ENCODE results near the gene PARVG.

PARVG gene, protein sequence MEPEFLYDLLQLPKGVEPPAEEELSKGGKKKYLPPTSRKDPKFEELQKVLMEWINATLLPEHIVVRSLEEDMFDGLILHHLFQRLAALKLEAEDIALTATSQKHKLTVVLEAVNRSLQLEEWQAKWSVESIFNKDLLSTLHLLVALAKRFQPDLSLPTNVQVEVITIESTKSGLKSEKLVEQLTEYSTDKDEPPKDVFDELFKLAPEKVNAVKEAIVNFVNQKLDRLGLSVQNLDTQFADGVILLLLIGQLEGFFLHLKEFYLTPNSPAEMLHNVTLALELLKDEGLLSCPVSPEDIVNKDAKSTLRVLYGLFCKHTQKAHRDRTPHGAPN

DNA sequence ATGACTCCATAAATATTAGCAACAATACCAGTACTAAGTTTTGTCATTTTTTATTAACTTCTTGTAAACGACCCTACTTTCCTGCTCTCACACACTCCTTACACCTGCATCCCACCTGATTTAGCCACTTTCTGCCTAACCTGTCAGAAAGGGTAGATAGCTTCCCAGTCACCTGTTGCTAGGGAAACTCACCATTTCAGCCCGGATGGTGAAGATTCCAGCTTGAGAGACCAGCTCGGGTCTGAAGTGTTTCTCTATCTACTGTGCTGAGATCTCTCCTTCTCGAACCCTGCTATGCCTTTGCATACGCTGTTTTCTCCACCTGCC lies at the start of gene PARVG:
PARVG (plus strand) TSS at position 220 of the 327 bp plus-strand sequence. CDS start 2,405 bp downstream, outside the sequence.
- H3K36me3 Mint-ChIP-seq: peaks cover 5% of the 10 kb centered on the region
- peak within 1 kb of the TSS; percentile 90 for H3K4me3 Mint-ChIP-seq
- DNase-seq (ENCODE audit: low spot score in 2 of 2) (peak; percentile 59 to 72), ATAC-seq (ENCODE audit: low read depth) (peak; percentile 75)
- no peaks in the 10 kb centered on the region for H3K27me3 Mint-ChIP-seq
- peaks cover 23% of the 10 kb centered on the region for H3K4me1 Mint-ChIP-seq
- H3K27ac Mint-ChIP-seq: peak within 1 kb of the TSS; percentile 93
- no peaks in the 10 kb centered on the region for H3K9me3 Mint-ChIP-seq

DNA sequence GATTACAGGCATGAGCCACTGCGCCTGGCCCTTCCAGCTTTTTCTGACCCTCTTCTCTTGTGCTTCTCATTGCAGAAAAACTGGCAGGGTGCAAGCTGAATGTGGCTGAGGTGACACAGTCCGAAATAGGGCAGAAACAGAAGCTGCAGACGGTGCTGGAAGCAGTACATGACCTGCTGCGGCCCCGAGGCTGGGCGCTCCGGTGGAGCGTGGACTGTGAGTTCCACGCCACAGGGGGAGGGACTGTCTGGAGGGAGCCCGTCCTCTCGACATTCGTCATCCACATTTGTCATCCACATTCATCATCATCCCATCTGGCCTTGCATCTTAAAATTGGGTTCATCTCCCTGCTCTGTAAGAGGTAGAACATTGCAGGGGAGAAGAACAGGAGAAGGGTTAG lies 49.3 kb upstream of the PARVG start:
- Mint-ChIP-seq H3K4me3 (no peak overlapping the region), H3K27me3 (no peaks in the 10 kb centered on the region), H3K27ac (no peak overlapping the region), H3K36me3 (peaks cover 46% of the 10 kb centered on the region), H3K9me3 (peaks cover 11% of the 10 kb centered on the region), H3K4me1 (peaks cover 3% of the 10 kb centered on the region)
- ATAC-seq (ENCODE audit: low read depth) (no peak), DNase-seq (ENCODE audit: low spot score in 2 of 2) (no peak)

DNA sequence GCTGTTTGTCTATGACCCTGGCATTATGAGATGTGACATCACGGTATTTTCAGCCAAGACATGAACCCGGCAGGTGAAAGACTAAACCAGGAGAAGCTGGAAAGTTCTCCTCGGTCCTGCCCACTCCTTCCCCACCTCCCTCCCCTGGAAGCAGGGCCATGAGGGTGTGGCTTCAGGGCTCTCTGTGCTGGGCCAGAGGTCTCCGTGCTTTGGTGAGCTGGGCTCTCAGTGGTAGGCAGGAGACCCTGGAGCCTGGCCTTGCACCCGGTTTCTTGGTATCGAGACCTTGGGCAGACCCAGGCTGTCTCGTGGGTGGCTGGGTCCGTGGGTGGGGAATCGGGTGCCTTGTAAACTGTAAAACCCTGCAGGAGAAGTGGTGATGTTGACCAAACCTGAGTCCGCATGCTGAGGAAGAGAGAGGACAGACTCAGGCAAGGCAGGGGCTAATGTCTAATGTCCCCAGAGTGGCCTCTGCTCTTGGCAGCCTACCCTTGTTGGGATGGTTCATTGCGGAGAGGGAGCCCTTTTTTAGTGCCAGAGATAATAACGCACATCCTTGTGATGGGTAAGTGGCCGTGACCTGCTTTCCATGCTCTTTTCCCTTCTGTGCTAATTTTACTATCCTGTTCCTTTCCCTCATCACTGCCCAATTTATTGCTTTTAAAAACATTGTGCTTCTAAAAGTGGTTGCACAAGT lies 48.6 kb upstream of the PARVG start:
- ATAC-seq (ENCODE audit: low read depth): no peak
- Mint-ChIP-seq H3K27me3 (no peaks in the 10 kb centered on the region), H3K4me1 (peaks cover 3% of the 10 kb centered on the region), H3K27ac (no peak overlapping the region), H3K4me3 (no peak overlapping the region), H3K36me3 (peaks cover 47% of the 10 kb centered on the region), H3K9me3 (peaks cover 14% of the 10 kb centered on the region)
- no peak for DNase-seq (ENCODE audit: low spot score in 2 of 2)

DNA sequence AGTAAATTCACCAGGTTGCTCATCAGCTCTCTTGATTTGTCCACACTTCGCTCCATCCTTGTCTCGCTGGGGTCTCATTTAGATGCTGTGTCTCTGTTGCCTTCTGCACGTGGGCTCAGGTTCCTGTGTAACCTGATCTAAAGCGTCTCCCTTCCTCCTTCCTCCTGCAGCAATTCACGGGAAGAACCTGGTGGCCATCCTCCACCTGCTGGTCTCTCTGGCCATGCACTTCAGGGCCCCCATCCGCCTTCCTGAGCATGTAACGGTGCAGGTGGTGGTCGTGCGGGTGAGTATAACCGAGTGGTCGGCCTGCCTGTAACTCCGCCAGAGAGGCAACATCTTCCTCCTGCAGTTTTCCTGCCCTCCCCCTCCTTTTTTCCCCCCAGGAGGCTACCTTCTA lies 48.0 kb upstream of the PARVG start:
- Mint-ChIP-seq H3K4me1 (no peaks in the 10 kb centered on the region), H3K27ac (no peak overlapping the region), H3K4me3 (no peak overlapping the region), H3K27me3 (no peaks in the 10 kb centered on the region), H3K36me3 (peaks cover 47% of the 10 kb centered on the region), H3K9me3 (peaks cover 11% of the 10 kb centered on the region)
- DNase-seq (ENCODE audit: low spot score in 2 of 2) (no peak), ATAC-seq (ENCODE audit: low read depth) (no peak)

DNA sequence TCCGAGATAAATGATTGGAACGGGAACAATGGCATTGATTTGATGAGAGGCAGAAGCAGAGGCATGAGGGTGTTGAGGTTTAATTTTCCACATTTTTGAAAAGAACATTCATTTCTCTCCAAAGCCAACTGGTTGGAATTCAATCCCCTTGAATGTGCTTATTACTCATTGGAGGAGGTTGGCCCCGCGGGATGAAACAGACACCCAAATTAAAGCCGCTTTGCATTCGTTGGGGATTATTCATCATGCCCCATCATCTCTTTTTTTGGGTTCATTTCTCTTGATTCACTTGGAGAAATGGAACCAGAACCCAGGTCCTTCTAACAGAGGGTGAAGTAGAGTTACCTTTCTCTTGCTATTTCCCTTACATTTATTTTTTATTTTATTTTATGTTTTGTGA lies 47.6 kb upstream of the PARVG start:
- ATAC-seq (ENCODE audit: low read depth) (no peak), DNase-seq (ENCODE audit: low spot score in 2 of 2) (no peak)
- Mint-ChIP-seq H3K27me3 (no peaks in the 10 kb centered on the region), H3K36me3 (peaks cover 50% of the 10 kb centered on the region), H3K4me1 (no peaks in the 10 kb centered on the region), H3K9me3 (peaks cover 11% of the 10 kb centered on the region), H3K27ac (no peak overlapping the region), H3K4me3 (no peak overlapping the region)

DNA sequence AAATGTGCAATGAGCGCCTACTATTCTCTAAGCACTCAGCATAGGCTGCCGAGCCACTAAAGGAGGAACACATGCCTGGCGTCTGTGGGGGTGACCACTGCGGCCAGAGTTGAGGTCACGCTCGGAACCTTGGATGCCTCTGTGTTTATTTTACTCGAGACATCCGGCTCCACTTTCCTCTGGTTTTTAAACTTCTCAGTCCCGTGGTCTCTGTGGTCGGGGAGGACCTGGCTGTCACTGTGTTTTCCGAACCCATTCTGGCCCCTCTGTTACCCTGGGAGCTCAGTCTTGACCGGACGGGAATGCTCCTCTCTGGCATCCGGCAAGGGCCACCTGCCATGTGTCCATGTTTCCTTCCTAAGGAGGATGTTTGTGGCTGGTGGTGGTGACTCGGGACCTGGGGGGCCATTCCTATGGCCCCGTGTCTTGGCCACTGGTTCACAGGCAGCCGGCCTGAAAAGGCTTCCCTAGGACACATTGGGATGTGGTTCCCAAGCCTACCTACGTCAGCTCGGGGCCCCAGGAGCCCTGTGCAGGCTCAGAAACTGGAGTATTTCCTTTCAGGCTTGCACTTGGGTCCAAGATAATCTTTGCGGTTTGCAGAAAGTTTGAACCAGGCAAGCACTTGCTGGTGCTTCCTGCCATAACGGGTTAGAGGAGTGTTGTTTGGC lies 46.7 kb upstream of the PARVG start:
- Mint-ChIP-seq H3K9me3 (peaks cover 11% of the 10 kb centered on the region), H3K27ac (no peak overlapping the region), H3K36me3 (peaks cover 54% of the 10 kb centered on the region), H3K4me1 (no peaks in the 10 kb centered on the region), H3K27me3 (no peaks in the 10 kb centered on the region), H3K4me3 (no peak overlapping the region)
- ATAC-seq (ENCODE audit: low read depth) (no peak), DNase-seq (ENCODE audit: low spot score in 2 of 2) (no peak)

DNA sequence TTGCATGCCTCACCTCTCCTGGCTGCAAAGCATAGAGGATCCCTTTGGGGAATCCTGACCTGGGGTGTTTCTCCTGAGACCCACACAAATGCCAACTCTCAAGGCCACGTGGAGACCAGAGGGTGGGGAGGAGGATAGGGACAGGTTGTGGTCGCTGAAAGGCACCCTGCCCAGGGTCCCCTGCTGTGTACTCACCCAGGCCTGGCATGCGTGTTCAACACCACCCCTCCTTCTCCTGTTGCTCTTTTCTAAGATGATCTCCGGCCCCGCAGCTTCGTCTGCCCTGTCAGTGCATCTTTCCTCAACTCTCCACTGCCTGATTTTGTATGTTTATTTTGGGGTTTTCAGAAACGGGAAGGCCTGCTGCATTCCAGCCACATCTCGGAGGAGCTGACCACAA lies 44.6 kb upstream of the PARVG start:
- Mint-ChIP-seq H3K4me3 (no peak overlapping the region), H3K4me1 (peaks cover 3% of the 10 kb centered on the region), H3K36me3 (peaks cover 54% of the 10 kb centered on the region), H3K9me3 (peaks cover 11% of the 10 kb centered on the region), H3K27me3 (no peaks in the 10 kb centered on the region), H3K27ac (no peak overlapping the region)
- ATAC-seq (ENCODE audit: low read depth) (no peak), DNase-seq (ENCODE audit: low spot score in 2 of 2) (no peak)

DNA sequence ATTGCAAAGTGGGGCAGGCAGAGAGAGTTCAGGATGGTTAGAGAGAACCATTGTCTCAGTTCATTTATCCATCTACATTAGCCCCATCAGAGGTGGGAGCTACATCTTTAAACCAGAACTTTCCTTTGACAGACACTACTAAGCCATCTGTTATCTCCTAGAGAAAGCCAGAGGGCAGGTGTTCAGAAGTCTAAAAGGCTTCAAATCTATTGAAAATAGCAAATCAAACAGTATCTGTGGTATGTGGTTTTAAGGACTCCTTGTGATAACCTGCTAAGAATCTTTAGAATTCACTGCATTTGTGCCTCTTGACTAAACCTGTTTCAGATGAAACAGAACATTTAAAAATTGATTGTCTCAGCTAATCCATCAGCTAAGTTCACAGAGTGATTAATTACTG lies 43.9 kb upstream of the PARVG start:
- Mint-ChIP-seq H3K27me3 (no peaks in the 10 kb centered on the region), H3K36me3 (peaks cover 52% of the 10 kb centered on the region), H3K27ac (no peak overlapping the region), H3K4me1 (peaks cover 3% of the 10 kb centered on the region), H3K4me3 (no peak overlapping the region), H3K9me3 (peaks cover 11% of the 10 kb centered on the region)
- DNase-seq (ENCODE audit: low spot score in 2 of 2) (no peak), ATAC-seq (ENCODE audit: low read depth) (no peak)

DNA sequence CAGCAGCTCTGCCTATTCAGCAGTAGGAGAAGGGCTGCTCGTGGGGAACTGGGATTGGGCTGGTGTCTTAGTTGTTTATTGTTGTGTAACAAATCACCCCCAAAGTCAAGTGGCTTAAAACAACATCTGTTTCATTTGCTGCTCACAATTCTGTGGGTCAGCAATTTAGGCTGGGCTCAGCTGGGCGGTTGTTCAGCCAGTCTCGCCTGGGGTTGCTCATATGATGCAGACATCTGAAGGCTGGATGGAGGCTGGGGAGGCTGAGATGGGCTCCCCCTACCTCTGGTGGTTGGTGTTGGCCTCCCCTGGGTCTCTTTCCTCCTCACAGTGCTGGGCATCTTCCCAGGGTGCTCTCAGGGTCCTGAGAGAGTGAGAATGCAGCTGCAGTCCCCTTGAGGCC lies 43.3 kb upstream of the PARVG start:
- H3K27ac Mint-ChIP-seq: no peak overlapping the region
- ATAC-seq (ENCODE audit: low read depth): no peak

DNA sequence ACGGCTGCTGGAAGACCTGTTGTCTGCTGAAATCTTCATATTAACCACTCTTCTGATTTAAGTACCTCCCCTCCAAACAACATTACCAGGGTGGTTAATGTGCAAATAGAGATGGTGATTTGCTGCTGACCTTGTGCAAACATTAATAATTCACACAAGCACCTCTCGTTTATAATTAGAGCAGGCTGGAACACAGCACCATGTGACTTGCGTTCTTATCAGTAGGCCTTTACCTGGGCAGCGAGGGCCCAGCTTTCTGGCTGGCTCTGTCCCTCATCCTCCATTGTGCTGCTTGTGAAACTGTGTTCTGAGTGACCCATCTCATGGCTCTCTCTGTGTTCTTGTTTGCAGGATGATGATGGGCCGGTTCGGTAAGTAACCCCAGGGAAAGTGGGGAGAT lies 41.0 kb upstream of the PARVG start:
- H3K27ac Mint-ChIP-seq: peak overlapping the region; percentile 47
- H3K4me1 Mint-ChIP-seq: peaks cover 5% of the 10 kb centered on the region
- no peak overlapping the region for H3K4me3 Mint-ChIP-seq
- DNase-seq (ENCODE audit: low spot score in 2 of 2) (no peak), ATAC-seq (ENCODE audit: low read depth) (no peak)
- peaks cover 49% of the 10 kb centered on the region for H3K36me3 Mint-ChIP-seq
- peaks cover 11% of the 10 kb centered on the region for H3K9me3 Mint-ChIP-seq
- no peaks in the 10 kb centered on the region for H3K27me3 Mint-ChIP-seq

More for the DNA sequence above, 43.3 kb upstream of the PARVG start:
- Mint-ChIP-seq H3K4me1 (peaks cover 3% of the 10 kb centered on the region), H3K36me3 (peaks cover 51% of the 10 kb centered on the region), H3K27me3 (no peaks in the 10 kb centered on the region), H3K4me3 (no peak overlapping the region), H3K9me3 (peaks cover 11% of the 10 kb centered on the region)
- DNase-seq (ENCODE audit: low spot score in 2 of 2): no peak

DNA sequence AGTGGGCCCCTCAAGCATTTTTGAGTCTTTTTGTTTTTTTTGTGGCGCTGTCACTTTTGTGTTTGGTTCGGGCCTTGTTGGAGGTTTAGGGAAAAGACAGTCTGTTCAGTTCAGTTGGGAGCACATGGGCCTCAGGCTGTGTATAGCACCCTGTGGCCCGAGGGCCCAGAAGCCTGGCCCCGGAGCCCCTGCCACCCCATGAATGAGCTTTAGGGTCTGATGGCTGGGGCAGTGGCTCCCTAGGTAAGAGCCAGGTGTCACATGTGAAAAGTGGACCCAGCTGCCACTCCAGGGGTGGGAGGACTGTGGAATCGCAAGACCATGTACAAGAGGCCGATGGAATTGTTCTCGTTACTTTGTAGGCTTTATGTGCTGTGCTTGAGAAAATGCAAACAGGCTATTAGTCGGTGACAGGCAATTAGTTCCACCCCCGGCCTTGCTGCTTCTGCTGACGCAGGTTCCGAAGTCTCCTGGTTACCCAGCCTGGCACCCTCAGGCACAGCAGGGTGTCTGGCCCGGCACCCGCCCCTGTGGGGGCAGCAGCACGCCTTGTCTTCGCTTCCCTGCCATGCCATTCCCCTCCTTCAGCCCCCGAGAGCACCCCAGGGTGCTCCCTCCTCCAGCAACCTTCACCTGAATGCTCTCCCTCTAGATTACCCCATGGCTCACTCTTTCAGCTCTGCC lies 38.2 kb upstream of the PARVG start:
- Mint-ChIP-seq H3K4me1 (peaks cover 5% of the 10 kb centered on the region), H3K4me3 (no peak overlapping the region), H3K27ac (no peak overlapping the region), H3K36me3 (peaks cover 33% of the 10 kb centered on the region), H3K27me3 (no peaks in the 10 kb centered on the region), H3K9me3 (no peaks in the 10 kb centered on the region)
- DNase-seq (ENCODE audit: low spot score in 2 of 2): no peak
- no peak for ATAC-seq (ENCODE audit: low read depth)

DNA sequence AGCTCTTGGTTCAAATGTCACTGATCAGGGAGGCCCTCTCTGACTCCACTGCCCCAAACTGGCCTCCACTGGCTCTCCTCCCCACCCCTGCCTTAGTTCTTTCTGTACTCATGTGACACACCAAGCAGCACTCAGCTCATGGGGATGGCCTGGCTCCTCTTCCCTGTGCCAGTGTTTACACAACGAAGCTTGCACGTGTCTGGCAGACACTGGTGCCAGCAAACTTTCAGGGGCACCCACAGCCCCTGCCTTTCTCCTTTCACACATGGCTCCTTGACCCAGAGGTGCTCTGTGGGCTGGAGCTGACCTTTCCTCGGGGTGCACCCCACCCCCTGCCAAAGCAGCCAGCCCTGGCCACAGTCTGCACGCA lies 37.6 kb upstream of the PARVG start:
- Mint-ChIP-seq H3K27ac (no peak overlapping the region), H3K9me3 (no peaks in the 10 kb centered on the region), H3K4me3 (no peak overlapping the region), H3K4me1 (peaks cover 5% of the 10 kb centered on the region), H3K27me3 (no peaks in the 10 kb centered on the region), H3K36me3 (peaks cover 30% of the 10 kb centered on the region)
- DNase-seq (ENCODE audit: low spot score in 2 of 2): no peak
- ATAC-seq (ENCODE audit: low read depth): no peak

DNA sequence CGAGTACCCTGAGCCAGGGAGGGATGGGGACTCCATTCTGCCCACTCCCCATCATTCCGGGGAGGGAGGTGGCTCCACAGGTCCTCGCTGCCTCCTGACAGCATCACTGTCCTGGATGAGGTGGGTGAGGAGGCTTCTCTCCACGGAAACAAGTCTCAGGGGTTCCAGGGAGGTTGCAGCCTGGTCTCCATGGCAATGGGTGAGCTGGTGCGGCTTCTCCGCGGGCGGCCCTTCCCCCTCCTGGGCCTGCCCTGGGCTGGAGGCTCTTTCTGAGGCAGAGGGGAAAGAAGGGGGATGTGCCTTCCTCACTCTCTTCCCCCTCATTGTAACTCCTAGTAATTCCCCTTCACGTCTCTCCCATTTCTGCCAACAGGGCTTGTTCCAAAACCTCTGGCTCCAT lies 37.1 kb upstream of the PARVG start:
- ATAC-seq (ENCODE audit: low read depth): no peak
- no peak overlapping the region for H3K27ac Mint-ChIP-seq
- peaks cover 29% of the 10 kb centered on the region for H3K36me3 Mint-ChIP-seq
- no peaks in the 10 kb centered on the region for H3K9me3 Mint-ChIP-seq
- H3K4me3 Mint-ChIP-seq: no peak overlapping the region
- DNase-seq (ENCODE audit: low spot score in 2 of 2): no peak
- no peaks in the 10 kb centered on the region for H3K27me3 Mint-ChIP-seq
- peaks cover 5% of the 10 kb centered on the region for H3K4me1 Mint-ChIP-seq

DNA sequence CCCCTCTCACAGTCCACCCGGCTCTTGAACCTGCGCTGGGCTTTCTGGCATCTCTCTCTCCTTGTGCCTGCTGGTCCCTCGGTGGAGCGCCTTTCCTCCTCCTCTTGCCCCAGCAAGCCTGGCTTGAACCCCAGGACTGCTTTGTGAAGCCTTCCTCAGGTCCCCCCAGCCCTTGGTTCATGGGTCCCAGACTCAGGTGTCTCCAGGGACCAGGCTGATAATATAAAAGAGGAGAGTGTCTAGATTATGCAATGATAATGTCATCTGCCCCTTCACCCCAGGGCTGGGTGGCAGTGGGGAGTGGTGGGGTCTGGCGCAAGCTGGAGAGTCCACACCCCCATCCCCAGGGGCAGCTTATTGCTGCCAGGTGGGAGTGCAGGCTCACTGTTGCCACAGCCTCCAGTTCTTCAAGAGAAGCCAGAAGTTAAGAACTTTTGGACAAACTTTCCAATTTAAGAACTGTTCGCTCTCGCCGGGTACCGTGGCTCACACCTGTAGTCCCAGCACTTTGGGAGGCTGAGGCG lies 36.6 kb upstream of the PARVG start:
- DNase-seq (ENCODE audit: low spot score in 2 of 2): no peak
- no peak for ATAC-seq (ENCODE audit: low read depth)
- peaks cover 5% of the 10 kb centered on the region for H3K4me1 Mint-ChIP-seq
- no peaks in the 10 kb centered on the region for H3K27me3 Mint-ChIP-seq
- no peaks in the 10 kb centered on the region for H3K9me3 Mint-ChIP-seq
- H3K36me3 Mint-ChIP-seq: peaks cover 26% of the 10 kb centered on the region
- H3K27ac Mint-ChIP-seq: no peak overlapping the region
- H3K4me3 Mint-ChIP-seq: no peak overlapping the region
